GM18867 (cell line): Measurements from ENCODE around the gene MRPS6.

Experiments used
- ATAC-seq: cut with Tn5 transposase; IDR thresholded peaks from one replicate; pipeline ENCODE4 v1.9.1; 2021; ENCODE audit warnings: mild to moderate bottlenecking, moderate library complexity; ENCODE audit not compliant: unreplicated experiment

Gene MRPS6

DNA sequence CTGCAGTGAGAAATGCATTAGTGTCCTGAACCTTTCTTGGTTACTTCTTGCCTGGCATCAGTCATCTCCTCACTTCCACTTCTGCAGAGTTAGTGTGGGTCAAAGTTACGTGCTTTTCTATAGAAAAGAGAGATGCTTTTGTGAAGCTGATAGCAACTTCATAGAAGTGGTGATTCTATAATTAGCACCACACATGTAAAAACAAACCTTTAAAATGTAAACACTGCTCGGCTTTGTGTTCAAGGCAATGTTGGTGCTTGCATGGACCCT is 57.3 kb downstream of the MRPS6 start:
- ATAC-seq: no peak

DNA sequence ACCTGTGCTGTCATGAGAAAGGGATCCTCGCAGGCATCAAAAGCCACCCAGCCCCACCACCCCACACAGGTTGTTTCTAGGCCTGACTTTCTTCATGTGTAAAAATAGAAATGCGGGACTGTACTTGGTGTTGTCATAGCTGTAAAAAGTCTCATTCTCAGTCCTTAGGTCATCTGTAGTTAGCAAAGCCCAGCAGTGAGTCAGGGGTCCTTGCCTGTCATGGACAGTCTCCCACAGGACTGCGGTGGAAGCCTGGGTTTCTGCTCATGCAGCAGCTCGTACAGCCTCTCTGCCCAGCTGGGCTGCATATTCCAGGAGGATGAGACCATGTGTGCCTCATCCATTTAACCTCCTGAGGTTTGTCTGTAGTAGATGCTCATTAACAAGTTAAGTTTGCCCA is 58.2 kb downstream of the MRPS6 start:
- ATAC-seq: no peak

DNA sequence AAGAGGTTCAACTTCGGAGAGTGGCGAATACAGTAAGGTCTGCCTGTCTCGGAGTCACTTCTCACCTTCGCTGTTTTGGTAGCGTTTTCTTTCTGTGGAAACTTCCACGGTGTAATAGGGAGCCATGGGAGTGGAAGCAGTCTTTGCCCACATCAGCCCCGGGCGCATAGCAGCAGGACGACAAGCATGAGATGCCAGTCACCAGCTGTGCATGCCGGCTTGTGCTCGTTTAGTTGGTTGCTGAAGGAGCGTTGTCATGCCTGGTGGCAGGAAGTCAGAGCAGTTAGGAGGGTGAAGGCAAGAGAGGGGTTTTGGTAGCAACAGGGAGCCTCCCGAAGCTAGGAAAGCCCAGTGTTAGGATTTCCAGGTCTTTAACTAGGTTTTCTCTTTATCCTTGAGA is 58.8 kb downstream of the MRPS6 start:
- no peak for ATAC-seq

DNA sequence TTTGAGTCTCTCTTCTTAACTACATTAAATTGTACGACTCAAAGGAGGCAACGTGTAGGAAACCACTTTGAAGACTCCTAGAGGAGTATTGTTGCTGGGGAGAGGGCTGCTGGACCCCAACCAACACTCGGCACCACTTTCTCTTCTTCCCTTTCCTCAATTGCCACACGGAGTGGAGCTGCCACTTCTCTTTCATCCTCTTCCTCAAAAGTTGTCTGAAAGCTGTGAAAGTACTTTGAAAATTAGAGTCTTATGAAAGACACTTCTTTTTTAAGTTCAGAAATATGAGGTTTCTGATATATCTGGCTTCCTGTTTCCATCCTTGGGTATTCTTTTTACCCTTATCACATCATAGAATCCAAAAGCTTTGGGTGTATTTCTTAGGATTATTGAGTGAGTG is 59.5 kb downstream of the MRPS6 start:
- ATAC-seq: no peak

DNA sequence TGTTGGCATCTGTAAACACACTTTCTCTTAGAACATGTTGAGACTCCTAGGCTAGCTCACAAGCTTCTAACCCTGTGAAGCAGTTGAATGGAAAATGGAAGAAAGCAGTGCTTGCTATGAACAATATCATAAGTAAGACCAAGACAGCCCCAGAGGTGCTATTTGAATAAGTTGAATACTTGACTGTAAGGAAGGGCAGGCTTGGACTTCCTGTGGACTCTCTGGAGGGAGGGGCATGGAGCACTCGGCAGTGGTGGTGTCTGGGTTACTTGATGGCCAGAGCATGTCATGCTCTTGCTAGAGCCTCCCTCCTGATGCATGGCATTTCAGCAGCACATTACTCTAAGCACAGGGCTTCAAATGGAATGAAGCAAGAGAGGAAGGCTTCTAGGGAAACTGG is 60.0 kb downstream of the MRPS6 start:
- no peak for ATAC-seq

DNA sequence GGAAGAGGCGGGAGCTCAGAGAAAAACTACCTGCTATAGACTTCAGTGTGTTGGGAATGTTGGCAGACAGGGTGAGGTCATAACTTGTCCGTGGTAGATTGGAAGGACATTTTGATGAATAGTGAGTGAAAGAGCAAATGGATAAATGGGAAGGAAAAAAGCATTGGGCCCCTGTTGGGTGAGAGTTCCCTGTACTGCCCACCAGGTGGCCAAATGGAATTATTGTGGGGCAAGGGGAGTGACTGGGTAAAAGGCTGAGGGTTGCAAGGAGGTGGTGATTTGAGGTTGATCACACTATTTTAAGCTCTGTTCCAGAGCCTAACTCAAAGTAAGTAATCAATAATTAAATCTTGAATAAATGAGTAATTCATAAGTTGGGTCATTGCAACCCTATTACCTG is 60.4 kb downstream of the MRPS6 start:
- ATAC-seq: no peak

DNA sequence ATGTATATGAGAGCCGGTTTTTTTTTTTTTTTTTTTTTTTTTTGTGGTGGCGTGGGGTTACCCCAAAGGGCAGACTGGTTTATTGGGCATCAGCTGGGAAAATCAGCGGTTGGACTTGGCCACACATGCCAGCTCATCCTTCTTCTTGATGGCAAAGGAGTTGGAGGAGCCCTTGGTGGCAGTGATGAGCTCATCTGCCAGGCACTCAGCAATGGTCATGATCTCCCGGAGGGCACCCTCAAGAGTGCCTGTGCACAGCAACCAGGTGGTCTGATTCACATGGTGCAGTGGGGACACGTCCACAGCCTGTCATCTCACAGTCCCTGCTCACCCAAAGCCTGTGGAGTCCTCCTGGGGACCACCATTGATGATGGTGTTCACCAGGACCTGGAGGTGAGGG is 62.0 kb downstream of the MRPS6 start:
- ATAC-seq: no peak

DNA sequence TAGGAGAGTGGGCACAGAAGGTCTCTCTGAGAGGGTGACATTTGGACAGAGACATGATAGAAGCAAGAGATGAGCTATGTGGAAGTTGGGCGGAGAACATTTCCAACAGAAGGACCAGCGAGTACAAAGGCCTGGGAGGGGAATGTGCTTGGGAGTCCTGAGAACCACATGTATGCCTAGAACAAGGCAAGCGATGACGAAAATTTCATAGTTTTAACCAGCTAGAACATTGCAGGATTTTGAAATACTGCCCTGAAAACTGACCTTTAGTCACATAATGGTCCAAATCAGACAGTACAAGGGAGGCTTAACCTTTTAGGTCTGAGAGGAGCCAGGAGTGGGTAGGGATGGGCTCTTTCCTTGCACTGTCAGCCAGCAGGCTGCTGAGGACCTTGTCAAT is 68.0 kb downstream of the MRPS6 start:
- ATAC-seq: no peak

DNA sequence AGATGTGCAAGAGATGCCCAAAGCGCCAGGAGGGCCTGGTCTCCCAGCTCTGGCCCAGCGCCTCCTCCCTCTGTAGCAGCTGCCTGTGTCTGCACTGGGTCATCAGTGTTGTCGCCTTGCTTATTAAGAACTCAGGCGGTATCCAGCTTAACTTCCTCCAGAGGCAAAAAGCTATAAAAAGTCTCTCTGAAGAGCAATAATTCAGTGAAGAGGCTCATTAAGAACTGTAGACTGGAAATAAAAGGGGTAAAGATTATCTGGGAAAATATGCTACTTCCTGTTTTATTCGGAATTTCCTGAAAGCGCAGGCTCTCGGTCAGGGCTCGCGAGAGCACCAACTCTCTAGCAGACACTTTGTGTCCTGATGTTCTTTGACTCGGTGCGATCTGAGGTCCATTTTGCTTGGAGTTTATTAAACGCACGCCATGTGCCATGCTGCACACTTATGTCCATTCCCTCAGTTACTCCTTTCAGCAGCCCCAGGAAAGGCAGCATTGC is 70.4 kb downstream of the MRPS6 start:
- no peak for ATAC-seq

DNA sequence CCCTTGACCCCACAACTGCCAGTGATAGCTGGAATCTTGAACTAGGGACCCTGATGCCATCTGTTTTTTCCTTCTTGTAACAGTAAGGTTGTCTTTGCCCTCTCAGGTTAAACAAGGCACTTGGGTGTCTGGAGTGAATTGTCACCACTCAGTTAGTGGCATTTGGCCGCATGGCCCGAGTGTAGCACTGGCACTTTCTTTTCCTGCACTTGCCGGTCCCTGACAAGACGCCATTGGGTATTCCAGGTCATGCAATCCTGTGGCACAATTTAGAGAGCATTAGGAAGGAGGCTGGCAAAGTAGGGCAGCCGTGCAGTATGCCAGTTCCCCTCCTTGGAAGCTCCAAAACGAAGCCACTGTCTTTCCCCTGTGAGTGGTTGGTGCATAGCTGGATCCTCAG is 70.8 kb downstream of the MRPS6 start:
- no peak for ATAC-seq

DNA sequence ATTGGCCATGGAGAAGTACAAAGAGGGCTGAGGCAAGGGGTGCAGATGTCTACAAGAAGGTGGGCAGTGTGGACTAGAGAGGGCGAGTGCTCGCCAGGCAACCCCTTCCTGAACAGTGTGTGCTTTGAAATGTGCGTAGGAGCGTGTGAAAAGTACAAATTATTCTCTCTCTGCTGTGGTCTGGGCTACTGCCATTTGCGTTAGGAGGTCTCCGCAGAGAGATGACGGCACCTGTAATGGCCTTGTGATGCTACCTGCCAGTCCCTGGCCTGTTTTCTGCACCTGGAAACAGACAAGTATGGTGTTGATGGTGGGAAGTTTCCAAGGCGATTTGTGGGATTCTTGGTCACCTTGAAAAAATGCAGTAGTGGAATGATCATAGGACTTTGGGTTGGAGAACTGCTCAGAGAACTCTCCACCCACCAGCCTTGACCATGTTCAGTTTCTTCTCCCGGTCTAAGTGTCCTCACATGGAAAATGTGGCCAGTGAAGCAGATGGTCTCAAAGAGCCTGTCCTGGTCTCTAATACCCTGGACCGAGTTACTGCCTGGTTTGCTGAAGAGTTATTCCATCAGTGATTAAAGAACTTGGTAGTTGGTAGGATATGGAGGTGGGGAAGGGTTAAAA is 74.5 kb downstream of the MRPS6 start:
- no peak for ATAC-seq

DNA sequence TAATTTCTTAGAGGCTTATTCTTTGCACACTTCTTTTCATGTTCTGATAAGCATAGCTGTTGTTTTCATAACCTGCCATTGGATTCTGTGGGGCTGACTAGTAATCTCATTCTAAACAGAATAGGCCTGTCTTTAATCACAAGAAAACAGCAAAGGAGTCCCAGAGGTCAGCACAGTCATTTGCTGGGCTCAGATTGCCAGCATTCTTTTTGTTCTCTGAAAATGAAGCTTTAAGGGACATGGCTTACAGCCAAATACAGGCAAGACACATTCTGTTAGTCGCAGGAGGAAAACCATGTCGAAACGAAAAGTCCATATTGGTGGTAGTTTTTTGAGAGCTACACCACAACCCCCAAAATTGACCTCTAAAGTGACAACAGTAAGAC is 75.0 kb downstream of the MRPS6 start:
- ATAC-seq: no peak

DNA sequence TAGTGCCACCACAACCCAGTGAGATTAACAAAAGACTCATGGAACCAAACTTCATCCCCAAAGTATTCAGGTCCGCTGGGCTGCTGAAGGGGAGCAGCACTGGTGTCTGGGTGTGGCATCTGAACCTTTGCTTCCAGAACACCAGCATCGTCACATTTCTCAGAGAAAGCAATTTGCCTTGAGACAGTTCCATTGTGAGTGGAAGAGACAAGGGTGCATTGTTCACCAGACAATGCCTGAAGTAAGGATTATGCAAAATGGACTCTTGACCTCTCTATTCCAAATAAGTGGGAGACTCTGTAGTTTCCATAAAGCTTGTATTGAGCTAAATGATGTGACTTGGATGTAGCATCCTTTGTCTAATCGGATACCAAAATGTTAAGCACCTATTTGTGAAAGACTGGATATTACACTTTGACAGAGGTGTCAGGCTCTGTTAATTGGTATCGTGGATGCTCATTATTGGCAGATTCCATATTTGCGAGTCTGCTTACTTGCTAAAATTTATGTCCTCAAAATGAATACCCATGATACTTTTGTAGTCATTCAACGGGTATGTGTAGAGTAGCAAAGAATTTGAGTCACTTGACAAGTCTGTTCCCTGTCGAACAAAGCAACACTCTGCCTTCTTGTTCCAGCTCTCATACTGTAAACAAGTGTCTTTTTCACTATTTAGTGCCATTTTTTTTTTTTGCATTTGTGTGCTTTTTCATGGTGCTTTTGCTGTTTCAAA is 75.6 kb downstream of the MRPS6 start:
- no peak for ATAC-seq

DNA sequence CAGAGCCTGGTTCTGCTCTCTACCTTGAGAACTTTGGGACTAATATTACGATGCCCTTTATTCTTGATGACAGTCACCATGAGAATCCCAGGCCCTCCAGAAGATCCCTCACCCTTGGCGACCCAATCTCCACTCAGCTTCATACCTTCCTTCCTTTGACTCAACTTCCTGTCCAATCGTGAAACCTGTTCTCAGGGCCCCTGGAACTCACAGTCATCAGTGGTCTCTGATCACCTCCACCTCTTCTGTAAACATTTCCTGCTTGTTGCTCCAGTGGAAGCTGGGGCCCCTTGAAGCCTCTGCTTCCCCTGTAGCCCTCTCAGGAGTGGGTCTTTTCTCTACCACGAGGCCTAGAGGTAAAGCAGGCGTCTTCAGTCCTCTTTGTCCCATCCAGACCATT is 79.1 kb downstream of the MRPS6 start:
- ATAC-seq: no peak

DNA sequence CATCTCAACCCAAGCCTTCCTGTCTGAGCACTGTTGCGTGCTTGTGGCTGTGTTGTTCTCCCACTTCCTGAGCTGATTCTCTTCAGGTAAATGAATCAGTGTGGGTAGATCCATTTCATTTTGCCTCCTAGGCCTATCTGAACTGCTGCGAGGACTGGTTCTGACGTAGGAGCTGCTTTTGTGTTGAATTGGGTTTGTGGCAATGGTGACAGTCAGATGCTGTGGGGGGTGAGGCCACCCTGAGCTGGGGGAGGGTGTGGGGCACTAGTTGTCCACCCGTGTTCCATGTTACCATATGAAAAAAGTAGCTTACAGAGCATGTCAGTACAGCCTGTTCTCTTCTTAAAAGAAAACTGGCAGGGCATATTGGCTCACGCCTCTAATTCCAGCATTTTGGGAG is 81.5 kb downstream of the MRPS6 start:
- no peak for ATAC-seq

DNA sequence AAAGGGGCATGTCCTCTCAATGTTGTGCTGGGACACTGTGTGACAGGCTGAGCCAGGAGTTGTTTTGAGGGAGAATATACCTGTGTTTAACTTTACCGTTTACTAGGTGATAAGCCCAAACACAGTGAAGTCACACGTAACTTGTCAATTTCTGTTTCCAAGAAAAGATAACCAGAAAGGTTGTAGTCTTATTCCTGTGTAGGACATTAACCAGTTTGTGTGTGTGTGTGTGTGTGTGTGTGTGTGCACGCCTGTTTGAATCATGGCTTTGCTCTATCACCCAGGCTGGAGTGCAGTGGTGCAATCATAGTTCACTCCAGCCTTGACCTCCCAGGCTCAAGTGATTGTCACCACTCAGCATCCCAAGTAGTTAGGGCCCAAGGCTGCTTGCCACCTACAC is 83.6 kb downstream of the MRPS6 start:
- no peak for ATAC-seq

DNA sequence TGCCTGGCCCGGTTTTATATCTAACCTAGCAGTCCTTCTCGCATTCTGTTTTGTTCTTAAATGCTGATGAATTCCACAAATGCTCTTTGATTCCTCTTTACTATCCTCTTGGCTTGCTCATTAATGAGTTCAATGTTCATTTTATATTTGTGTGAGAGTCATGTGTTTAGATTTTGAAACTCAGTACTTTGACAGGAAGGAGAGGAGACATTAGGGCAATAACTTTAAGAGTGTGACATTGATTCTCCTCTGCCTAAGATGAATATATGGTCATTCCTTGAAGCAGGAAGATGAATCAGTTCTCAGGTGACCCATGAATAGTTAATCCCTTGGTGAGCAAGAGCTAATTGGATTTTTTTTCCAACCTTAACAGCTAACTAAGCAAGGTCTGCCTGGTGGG is 84.1 kb downstream of the MRPS6 start:
- no peak for ATAC-seq

DNA sequence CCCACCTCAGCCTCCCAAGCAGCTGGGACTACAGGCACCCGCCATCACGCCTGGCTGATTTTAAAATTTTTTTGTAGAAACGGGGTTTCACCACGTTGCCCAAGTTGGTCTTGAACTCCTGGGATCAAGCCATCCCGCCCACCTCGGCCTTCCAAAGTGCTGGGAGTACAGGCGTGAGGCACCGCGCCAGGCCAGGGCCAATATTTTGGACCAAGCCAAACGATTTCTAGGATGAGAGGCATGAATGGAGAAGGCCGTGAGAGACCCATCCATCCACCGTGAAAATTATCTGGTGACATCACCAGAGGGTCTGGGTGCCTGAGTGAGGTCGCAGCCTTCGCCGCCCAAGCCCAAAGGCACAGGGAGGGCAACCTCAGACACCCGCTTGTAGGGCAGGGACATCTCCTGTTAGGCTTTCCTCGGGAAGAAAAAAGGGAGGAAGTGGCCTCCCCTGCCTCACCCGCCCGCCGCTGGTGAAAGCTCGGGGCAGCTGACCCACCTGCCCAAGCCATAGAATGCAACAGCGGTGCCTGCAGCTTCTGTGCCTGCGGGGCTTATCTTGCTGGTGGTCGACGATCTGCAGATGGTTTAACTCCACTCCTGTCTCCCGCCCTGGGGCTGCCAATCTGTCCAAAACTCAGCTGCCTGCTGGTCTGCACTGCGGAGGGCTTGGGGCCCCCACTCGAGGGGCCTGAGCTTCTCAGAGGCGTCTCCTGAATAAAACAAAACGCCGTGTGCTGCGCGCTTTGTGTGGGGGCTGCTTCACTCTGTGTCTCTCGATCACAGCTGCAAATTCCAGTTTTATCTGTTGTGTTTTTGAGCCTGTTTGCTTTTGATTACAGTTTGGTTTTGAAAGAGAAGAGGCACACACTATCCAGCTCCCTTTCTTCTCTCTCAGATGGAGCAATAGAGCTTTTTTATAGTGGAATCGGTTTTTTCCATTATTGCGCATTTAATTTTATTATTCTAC is 85.8 kb downstream of the MRPS6 start:
- ATAC-seq: no peak

DNA sequence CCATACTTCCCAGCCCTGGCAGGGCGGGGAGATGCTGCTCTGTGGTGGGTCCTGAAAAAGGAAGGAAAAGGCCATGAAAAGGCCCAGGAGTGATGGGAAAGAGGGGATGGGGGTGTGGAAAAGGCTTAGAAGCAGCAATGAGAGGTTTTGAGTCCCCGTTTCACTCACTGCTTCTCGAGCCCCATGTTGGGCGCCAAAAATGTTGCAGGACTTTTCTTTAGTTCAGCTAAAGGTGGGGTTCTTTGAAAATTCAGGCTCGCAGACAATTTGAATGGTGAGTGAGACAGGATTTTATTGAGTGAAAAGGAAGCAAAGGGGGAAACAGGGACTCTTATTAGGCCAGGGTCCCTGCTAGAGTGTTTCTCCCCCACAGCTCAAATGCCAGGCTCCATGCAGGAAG is 93.1 kb downstream of the MRPS6 start:
- ATAC-seq: no peak

DNA sequence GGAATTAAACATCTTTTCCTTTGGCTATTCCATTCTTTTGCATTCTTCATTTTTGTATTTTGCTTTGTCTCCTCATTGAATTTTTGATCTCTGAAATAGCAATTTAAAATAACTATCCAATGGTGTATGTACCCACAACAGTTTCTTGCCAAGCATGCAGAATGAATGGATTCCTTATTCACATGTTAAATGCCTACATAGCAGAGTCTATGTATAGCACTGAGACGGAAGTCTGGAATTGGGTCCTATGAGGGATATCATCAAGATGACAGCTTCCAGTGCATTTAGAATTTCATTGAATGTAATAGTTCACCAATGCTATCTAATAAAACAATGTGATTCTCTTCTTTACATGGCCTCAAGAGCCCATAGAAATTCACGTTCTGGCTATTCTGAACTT is 97.5 kb downstream of the MRPS6 start:
- no peak for ATAC-seq

DNA sequence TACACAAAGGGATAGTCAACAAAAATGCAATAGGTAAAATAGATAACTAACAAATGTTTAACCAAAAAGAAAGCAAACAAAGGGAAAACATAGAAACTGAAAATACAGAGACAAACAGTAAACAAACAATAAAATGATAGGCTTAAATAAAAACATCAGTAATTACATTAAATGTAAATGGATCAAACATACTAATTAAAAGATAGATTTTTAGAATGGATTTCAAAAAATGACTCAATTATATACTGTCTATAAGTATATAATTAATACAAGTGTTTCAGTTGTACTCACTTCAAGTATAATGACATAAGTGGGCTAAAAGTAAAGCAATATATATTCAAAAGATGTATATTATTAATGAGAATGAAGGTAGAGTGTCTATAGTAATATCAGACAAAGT is 101.1 kb downstream of the MRPS6 start:
- ATAC-seq: no peak

DNA sequence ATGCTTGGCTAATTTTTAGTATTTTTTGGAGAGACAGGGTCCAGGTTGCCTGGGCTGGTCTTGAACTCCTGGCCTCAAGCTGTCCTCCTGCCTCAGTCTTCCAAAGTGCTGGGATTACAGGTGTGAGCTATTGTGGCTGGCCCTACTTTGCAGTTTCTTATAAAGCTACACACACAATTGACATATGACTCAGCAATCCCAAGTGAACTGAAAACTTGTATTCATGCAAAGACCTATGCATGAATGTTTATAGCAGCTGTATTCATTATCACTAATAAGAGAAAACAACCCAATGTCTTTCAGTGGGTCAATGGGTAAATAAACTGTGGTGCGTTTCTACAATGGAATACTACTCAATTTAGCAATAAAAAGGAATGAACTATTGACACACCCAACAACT is 103.1 kb downstream of the MRPS6 start:
- ATAC-seq: no peak
